Tibial nerve (tissue), 3 donors: Measurements from ENCODE around the gene SLC2A4RG.

Experiments
- POLR2A ChIP-seq, 2 donors: fragments of 450-650 bp; IDR thresholded peaks; one replicate each; pipeline ENCODE4 v1.6.1; 2017; ENCODE audit warnings: antibody characterized with exemption in 2 of 2, mild to moderate bottlenecking in 2 of 2, moderate library complexity in 2 of 2
- TF ChIP-seq, protein P1 (sequence below), 5 experiments: fragments of 200-600 bp in 3 of 5; fragments of 450-650 bp in 2 of 5; sonication (generic) in 3 of 5; IDR thresholded peaks; one replicate each; pipeline ENCODE4 v1.5.1; 2016 to 2019; ENCODE audit warnings: antibody characterized with exemption in 5 of 5, mild to moderate bottlenecking in 3 of 5, moderate library complexity in 2 of 5

DNA sequence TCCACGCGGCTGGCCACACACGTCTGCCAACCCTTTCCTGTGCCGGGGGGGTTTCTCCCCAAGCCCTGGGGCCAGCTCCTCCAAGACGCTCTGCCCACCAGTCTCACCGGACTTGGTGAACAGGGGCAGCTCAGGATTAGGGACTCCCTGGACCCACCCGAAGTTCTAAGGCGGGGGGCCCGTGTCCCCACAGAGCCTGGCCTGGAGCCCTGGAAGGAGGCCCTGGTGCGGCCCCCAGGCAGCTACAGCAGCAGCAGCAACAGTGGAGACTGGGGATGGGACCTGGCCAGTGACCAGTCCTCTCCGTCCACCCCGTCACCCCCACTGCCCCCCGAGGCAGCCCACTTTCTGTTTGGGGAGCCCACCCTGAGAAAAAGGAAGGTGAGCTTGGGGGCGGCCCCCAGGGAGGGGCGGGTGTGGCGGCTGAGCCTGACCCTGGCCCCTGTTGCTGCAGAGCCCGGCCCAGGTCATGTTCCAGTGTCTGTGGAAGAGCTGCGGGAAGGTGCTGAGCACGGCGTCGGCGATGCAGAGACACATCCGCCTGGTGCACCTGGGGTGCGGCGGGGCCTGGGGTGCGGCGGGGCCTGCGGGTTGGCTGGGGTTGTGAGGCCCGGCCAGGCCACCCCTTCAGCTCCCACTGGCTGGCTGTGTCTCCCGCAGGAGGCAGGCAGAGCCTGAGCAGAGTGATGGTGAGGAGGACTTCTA, 2.3 kb downstream of the SLC2A4RG start:
- TF ChIP-seq, protein P1, sequence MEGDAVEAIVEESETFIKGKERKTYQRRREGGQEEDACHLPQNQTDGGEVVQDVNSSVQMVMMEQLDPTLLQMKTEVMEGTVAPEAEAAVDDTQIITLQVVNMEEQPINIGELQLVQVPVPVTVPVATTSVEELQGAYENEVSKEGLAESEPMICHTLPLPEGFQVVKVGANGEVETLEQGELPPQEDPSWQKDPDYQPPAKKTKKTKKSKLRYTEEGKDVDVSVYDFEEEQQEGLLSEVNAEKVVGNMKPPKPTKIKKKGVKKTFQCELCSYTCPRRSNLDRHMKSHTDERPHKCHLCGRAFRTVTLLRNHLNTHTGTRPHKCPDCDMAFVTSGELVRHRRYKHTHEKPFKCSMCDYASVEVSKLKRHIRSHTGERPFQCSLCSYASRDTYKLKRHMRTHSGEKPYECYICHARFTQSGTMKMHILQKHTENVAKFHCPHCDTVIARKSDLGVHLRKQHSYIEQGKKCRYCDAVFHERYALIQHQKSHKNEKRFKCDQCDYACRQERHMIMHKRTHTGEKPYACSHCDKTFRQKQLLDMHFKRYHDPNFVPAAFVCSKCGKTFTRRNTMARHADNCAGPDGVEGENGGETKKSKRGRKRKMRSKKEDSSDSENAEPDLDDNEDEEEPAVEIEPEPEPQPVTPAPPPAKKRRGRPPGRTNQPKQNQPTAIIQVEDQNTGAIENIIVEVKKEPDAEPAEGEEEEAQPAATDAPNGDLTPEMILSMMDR (IDR thresholded peaks at IDR 0.05) = no peak
- no peak for TF ChIP-seq POLR2A (IDR thresholded peaks at IDR 0.05)
